ENCODE results near the gene ERP29.

DNA sequence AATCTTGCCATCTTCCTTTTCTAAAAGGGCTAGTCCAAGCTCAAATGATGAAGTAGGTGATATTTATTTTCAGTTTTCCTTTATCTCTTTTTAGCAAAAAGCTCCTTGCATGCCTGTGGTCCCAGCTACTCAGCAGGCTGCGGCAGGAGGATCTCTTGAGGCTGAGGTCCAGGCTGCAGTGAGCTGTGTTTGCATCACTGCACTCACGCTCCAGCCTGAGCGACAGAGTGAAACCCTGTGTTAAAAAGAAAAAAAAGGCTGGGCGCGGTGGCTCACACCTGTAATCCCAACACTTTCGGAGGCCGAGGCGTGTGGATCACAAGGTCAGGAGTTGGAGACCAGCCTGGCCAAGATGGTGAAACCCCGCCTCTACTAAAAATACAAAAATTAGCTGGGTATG lies 5.3 kb upstream of the ERP29 start:
- no peak for TF ChIP-seq EZH2 (optimal IDR thresholded peaks at IDR 0.05; ENCODE audit: low read depth, low read length)
- TF ChIP-seq, protein P1, sequence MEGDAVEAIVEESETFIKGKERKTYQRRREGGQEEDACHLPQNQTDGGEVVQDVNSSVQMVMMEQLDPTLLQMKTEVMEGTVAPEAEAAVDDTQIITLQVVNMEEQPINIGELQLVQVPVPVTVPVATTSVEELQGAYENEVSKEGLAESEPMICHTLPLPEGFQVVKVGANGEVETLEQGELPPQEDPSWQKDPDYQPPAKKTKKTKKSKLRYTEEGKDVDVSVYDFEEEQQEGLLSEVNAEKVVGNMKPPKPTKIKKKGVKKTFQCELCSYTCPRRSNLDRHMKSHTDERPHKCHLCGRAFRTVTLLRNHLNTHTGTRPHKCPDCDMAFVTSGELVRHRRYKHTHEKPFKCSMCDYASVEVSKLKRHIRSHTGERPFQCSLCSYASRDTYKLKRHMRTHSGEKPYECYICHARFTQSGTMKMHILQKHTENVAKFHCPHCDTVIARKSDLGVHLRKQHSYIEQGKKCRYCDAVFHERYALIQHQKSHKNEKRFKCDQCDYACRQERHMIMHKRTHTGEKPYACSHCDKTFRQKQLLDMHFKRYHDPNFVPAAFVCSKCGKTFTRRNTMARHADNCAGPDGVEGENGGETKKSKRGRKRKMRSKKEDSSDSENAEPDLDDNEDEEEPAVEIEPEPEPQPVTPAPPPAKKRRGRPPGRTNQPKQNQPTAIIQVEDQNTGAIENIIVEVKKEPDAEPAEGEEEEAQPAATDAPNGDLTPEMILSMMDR (IDR thresholded peaks at IDR 0.05; ENCODE audit: low read length): no peak
- TF ChIP-seq EZH2phosphoT487 (IDR thresholded peaks at IDR 0.05; ENCODE audit: low read length): no peak

Data from MM.1S (cell line).